CD4-positive, CD25-positive, alpha-beta regulatory T cell (primary cell): ENCODE results near the gene ARSA. TPM values are rescaled to one million over a fixed set of nuclear protein-coding genes. Genes with fewer than 3 reads are reported as not detected.

ENCODE experiments used
- ATAC-seq, 2 donors: fragments of 150-1000 bp; cut with Tn5 transposase; one replicate each; pipeline ENCODE4 v1.10.0; 2021; ENCODE audit warnings: low read depth in 2 of 2, moderate number of reproducible peaks in 2 of 2, moderate library complexity in 1 of 2
- DNase-seq, 3 donors: peaks; one replicate each; pipeline versions ENCODE4 v3.0.0 to v3.0.0-alpha.2; 2012 to 2022; ENCODE audit warnings: mixed read lengths in 1 of 3
- H3K27ac ChIP-seq: one replicate; pipeline ENCODE4 v1.7.0; 2013; ENCODE audit warnings: mild to moderate bottlenecking, low read length; ENCODE audit not compliant: insufficient read depth, poor library complexity, severe bottlenecking
- H3K27me3 ChIP-seq: one replicate; pipeline ENCODE4 v1.7.0; 2013; ENCODE audit warnings: low read length; ENCODE audit not compliant: control insufficient read depth, insufficient read depth
- H3K36me3 ChIP-seq: one replicate; pipeline ENCODE4 v1.7.0; 2013; ENCODE audit warnings: mild to moderate bottlenecking, low read length, moderate library complexity; ENCODE audit not compliant: control insufficient read depth, insufficient read depth
- H3K4me1 ChIP-seq: 2 replicates; pipeline ENCODE4 v1.7.0; 2013; ENCODE audit warnings: mild to moderate bottlenecking, low read length; ENCODE audit not compliant: insufficient read depth, control insufficient read depth, poor library complexity, severe bottlenecking
- H3K4me3 ChIP-seq: one replicate; pipeline ENCODE4 v1.7.0; 2013; ENCODE audit warnings: low read depth, mild to moderate bottlenecking, low read length, moderate library complexity
- H3K9me3 ChIP-seq, 2 experiments: 1 replicate in 1 of 2; 2 replicates in 1 of 2; pipeline ENCODE4 v1.7.0; 2013; ENCODE audit warnings: low read length in 2 of 2, mild to moderate bottlenecking in 1 of 2, moderate library complexity in 1 of 2; ENCODE audit not compliant: control insufficient read depth in 2 of 2
- H3K27ac Mint-ChIP-seq, 3 donors: one replicate each; pipeline ENCODE4 v1.8.0; 2020 to 2022; ENCODE audit warnings: mild to moderate bottlenecking in 3 of 3, mixed read lengths in 3 of 3, moderate library complexity in 2 of 3
- H3K27me3 Mint-ChIP-seq: one replicate; pipeline ENCODE4 v1.8.0; 2022; ENCODE audit warnings: mild to moderate bottlenecking, mixed read lengths
- H3K36me3 Mint-ChIP-seq: one replicate; pipeline ENCODE4 v1.8.0; 2020; ENCODE audit warnings: mixed read lengths
- H3K4me1 Mint-ChIP-seq, 4 donors: one replicate each; pipeline ENCODE4 v1.8.0; 2020 to 2022; ENCODE audit warnings: mixed read lengths in 4 of 4, mild to moderate bottlenecking in 1 of 4
- H3K4me3 Mint-ChIP-seq, 4 donors: one replicate each; pipeline ENCODE4 v1.8.0; 2020 to 2022; ENCODE audit warnings: mild to moderate bottlenecking in 4 of 4, mixed read lengths in 4 of 4, moderate library complexity in 3 of 4
- H3K9me3 Mint-ChIP-seq, 7 donors: one replicate each; pipeline ENCODE4 v1.8.0; 2020 to 2022; ENCODE audit warnings: mixed read lengths in 7 of 7, mild to moderate bottlenecking in 3 of 7, moderate library complexity in 2 of 7
- polyA plus RNA-seq, 4 donors: library from polyadenylated mRNA; unstranded; fragments of 300-500 nt; fragmentation: Illumina TruSeq; gene quantifications; one replicate each; pipeline ENCODE4 v1.2.3, GENCODE V29; 2021
- total RNA-seq: library from RNA; stranded (reverse); gene quantifications from one replicate; pipeline ENCODE4 v1.2.3, GENCODE V29; 2022

Gene ARSA
- total and polyA plus RNA-seq, 5 donors from 2014 or later = 8.0 to 81.3 (median 10.7) TPM

DNA sequence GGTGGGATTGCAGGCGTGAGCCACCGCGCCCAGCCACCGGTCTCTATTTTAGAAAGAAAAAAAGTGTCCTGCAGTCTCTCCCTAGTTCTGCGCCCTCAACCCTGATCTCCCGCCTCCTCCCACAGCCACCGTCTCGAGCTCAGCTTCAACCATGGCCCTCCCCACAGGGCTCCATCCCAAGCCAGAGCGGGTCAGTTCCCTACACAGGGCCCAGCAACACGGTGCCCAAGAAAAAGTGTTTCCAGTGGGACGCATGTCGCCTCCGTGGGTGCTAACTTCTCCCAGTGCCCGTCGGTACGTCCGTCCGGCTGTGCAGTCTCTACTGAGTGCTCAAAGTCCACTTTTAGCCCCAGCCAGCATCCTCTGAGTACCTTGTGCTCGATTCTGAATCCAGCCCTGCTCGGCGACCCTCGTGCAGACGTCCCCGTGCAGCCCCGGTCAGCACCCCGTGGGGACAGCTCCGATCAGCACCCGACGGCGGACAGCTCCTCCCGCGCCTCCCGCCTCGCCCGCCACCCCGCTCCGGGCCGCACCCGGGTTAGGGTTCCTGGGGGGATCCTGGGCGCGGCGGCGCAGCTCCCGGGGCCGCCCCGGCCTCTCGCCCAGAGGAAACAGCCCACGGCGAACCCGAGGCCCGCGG is 28.0 kb downstream of the ARSA start:
- peak; percentile 23 to 68 (median 35) for DNase-seq
- no peak overlapping the region for H3K27ac Mint-ChIP-seq
- H3K4me1 Mint-ChIP-seq = peaks cover 0 to 19% (median 7%) of the 10 kb centered on the region in 4 donors
- Histone ChIP-seq H3K4me1 (peaks cover 9% of the 10 kb centered on the region), H3K27me3 (peaks cover 14% of the 10 kb centered on the region), H3K9me3 (no peaks in the 10 kb centered on the region), H3K36me3 (no peaks in the 10 kb centered on the region), H3K4me3 (no peak overlapping the region), H3K27ac (no peak overlapping the region)
- H3K9me3 Mint-ChIP-seq = peaks cover 0 to 5% (median 1%) of the 10 kb centered on the region in 7 donors
- peaks cover 55% of the 10 kb centered on the region for H3K27me3 Mint-ChIP-seq
- H3K4me3 Mint-ChIP-seq = peak overlapping the region; percentile 54 to 69 (median 58)
- peak; percentile 22 to 72 for ATAC-seq
- peaks cover 14% of the 10 kb centered on the region for H3K36me3 Mint-ChIP-seq

DNA sequence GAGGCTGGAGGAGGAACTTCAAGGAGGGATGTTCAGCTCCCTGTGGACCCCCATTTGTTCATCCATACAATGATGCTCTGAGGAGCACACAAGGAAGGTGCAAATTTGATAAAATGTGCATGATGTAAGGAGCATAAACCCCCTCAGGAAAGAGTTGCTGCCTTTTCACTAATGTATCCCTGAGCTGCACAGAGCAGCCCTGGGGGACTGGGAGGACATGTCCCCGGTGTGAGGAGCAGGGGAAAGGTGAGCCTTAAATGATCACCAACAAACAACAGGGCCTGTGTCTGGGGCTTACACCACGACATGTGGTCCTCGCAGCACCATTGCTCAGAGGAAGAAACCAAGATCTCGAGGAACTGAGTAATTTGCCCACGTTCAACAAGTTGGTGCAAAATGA is 30.9 kb downstream of the ARSA start:
- Histone ChIP-seq H3K9me3 (no peaks in the 10 kb centered on the region), H3K27me3 (peaks cover 7% of the 10 kb centered on the region), H3K4me1 (peaks cover 9% of the 10 kb centered on the region), H3K36me3 (no peaks in the 10 kb centered on the region), H3K4me3 (no peak overlapping the region), H3K27ac (no peak overlapping the region)
- Mint-ChIP-seq H3K27me3 (peaks cover 40% of the 10 kb centered on the region), H3K36me3 (peaks cover 18% of the 10 kb centered on the region), H3K4me1 (peaks cover 0 to 11% (median 5%) of the 10 kb centered on the region in 4 donors), H3K9me3 (peaks cover 0 to 5% (median 0%) of the 10 kb centered on the region in 7 donors), H3K4me3 (no peak overlapping the region), H3K27ac (no peak overlapping the region)
- DNase-seq (no peak), ATAC-seq (no peak)

DNA sequence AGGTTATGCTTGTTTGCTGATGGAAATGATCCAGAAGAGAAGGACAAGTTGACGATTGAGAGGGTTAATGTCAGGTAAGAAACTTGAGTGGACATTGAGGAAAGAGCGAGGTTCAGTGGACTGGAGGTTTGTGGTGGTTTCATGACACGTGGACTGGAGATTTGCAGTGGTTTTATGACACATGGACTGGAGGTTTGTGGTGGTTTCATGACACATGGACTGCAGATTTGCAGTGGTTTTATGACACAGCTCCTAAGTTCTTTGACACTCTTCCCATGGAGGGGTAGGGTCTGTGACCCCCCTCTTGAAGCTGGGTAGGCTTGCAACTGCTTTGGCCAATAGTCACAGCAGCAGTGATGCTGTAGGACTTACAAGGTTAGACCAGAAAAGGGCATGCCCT is 32.8 kb downstream of the ARSA start:
- H3K4me3 ChIP-seq = no peak overlapping the region
- no peaks in the 10 kb centered on the region for H3K36me3 ChIP-seq
- Mint-ChIP-seq H3K27ac (no peak overlapping the region), H3K4me1 (peaks cover 0 to 4% (median under 1%) of the 10 kb centered on the region in 4 donors), H3K27me3 (peaks cover 32% of the 10 kb centered on the region), H3K9me3 (peaks cover 0 to 5% (median 0%) of the 10 kb centered on the region in 7 donors), H3K4me3 (no peak overlapping the region), H3K36me3 (peaks cover 18% of the 10 kb centered on the region)
- no peak overlapping the region for H3K27ac ChIP-seq
- DNase-seq (no peak), ATAC-seq (no peak)
- H3K27me3 ChIP-seq = peaks cover 3% of the 10 kb centered on the region
- peaks cover 5% of the 10 kb centered on the region for H3K4me1 ChIP-seq
- no peaks in the 10 kb centered on the region for H3K9me3 ChIP-seq

DNA sequence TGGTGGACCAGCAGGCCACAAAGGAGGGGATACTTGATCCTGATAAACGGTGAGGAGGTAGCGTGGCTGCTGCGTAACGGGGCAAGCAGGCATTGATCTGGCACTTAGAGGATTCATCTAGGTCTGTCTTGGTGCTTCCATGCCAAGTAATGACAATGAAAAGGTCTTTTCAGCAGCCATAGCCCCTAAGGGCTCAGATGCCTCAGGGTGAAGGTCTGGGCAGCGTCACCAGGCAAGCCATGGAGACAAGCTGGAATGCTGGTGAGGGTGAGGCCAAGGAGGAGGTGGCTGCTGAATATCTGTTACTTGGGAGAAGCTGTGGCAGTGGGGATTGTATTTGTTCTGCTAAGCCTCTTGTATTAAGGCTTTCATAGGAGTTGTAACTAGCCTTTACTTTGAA is 40.5 kb downstream of the ARSA start:
- Mint-ChIP-seq H3K4me1 (peaks cover 0 to 17% (median 10%) of the 10 kb centered on the region in 4 donors), H3K4me3 (no peak overlapping the region), H3K27me3 (no peaks in the 10 kb centered on the region), H3K9me3 (no peaks in the 10 kb centered on the region), H3K36me3 (peaks cover 2% of the 10 kb centered on the region), H3K27ac (no peak overlapping the region)
- Histone ChIP-seq H3K9me3 (no peaks in the 10 kb centered on the region), H3K27ac (no peak overlapping the region), H3K27me3 (no peaks in the 10 kb centered on the region), H3K4me3 (no peak overlapping the region), H3K36me3 (no peaks in the 10 kb centered on the region), H3K4me1 (peaks cover 8% of the 10 kb centered on the region)
- DNase-seq (no peak), ATAC-seq (no peak)

DNA sequence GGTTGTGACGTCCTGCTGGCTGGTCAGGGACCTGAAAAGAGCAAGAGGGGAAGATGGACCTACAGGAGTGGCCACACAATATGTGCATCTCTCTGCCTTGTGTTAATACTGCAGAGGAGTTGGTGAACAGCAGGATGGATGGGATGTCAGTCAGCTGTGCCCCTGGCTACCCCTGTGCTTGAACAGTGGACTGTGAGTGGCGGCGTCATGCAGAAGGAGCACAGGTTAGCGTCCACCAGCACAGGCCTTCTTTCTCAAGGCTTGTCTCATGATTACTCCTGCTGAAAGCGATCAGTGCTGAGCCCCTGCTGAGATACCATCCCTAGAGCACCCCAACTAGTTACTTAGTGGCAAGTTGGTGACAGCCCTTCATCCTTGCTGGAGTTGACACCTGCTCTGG is 41.5 kb downstream of the ARSA start:
- Mint-ChIP-seq H3K4me1 (peaks cover 0 to 23% (median 10%) of the 10 kb centered on the region in 4 donors), H3K9me3 (no peaks in the 10 kb centered on the region), H3K36me3 (no peaks in the 10 kb centered on the region), H3K27ac (no peak overlapping the region), H3K4me3 (no peak overlapping the region), H3K27me3 (no peaks in the 10 kb centered on the region)
- Histone ChIP-seq H3K27ac (no peak overlapping the region), H3K4me3 (no peak overlapping the region), H3K27me3 (no peaks in the 10 kb centered on the region), H3K9me3 (no peaks in the 10 kb centered on the region), H3K36me3 (no peaks in the 10 kb centered on the region), H3K4me1 (peaks cover 17% of the 10 kb centered on the region)
- DNase-seq = no peak
- no peak for ATAC-seq

DNA sequence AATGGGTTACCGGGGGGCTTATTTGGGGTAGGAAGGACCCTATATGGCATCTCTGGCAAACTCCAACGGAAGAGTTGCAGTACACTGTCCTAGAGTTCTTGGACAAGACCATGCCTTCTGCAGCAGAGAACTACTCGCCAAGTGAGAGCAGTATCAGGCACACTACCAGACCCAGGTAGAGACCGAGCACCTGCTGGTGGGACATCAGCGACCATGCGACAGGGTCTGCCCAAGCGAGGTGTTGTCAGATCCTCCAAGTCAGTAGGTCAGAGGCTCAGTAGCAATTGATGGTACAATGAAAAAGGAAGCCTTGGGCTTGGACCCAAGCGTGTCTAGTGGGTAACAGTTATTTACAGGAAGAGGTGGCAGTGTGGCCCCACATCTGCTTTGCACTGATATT is 42.2 kb downstream of the ARSA start:
- no peak overlapping the region for H3K4me3 Mint-ChIP-seq

DNA sequence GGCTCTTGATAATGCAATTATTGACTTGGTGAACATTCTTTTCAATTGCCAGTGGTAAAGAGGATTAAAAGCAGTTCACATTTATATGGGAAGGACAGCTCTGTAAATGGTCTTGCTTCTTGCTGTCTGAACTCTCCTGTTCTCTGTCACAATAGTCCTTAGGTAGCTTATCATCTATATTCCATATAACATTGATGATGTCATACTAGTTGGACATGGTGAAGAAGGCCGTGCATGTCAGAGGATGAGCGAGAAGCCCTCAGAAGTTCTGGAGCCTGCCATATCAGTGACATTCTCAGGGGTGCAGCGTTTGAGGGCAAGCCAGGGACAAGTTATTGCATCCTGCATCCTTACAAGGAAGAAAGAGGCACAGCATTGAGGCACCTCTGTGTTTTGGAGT is 42.7 kb downstream of the ARSA start:
- H3K36me3 Mint-ChIP-seq = no peaks in the 10 kb centered on the region
- no peak overlapping the region for H3K27ac Mint-ChIP-seq
- no peak for DNase-seq
- no peaks in the 10 kb centered on the region for H3K27me3 Mint-ChIP-seq
- peaks cover 0 to 34% (median 13%) of the 10 kb centered on the region in 4 donors for H3K4me1 Mint-ChIP-seq
- H3K4me1 ChIP-seq = peaks cover 21% of the 10 kb centered on the region
- peaks cover 7% of the 10 kb centered on the region for H3K36me3 ChIP-seq
- H3K9me3 Mint-ChIP-seq = no peaks in the 10 kb centered on the region
- H3K27ac ChIP-seq = no peak overlapping the region
- no peak for ATAC-seq
- H3K4me3 ChIP-seq = no peak overlapping the region
- H3K9me3 ChIP-seq = no peaks in the 10 kb centered on the region
- H3K4me3 Mint-ChIP-seq = peak overlapping the region in 2 of 4 donors; percentile 59 to 82
- H3K27me3 ChIP-seq = no peaks in the 10 kb centered on the region

More for the DNA sequence above, 42.2 kb downstream of the ARSA start:
- H3K27ac ChIP-seq = no peak overlapping the region
- ATAC-seq (no peak), DNase-seq (no peak)
- H3K4me3 ChIP-seq = no peak overlapping the region
- Mint-ChIP-seq H3K4me1 (peaks cover 0 to 29% (median 10%) of the 10 kb centered on the region in 4 donors), H3K36me3 (no peaks in the 10 kb centered on the region), H3K9me3 (no peaks in the 10 kb centered on the region), H3K27me3 (no peaks in the 10 kb centered on the region), H3K27ac (no peak overlapping the region)
- peaks cover 21% of the 10 kb centered on the region for H3K4me1 ChIP-seq
- no peaks in the 10 kb centered on the region for H3K9me3 ChIP-seq
- no peaks in the 10 kb centered on the region for H3K27me3 ChIP-seq
- H3K36me3 ChIP-seq = peaks cover 4% of the 10 kb centered on the region
